IMR-90 (cell line): Measurements from ENCODE around the gene PRKCA. TPM values are rescaled to one million over a fixed set of nuclear protein-coding genes. Genes with fewer than 3 reads are reported as not detected.

Experiments used
- ATAC-seq: fragments of 200-7000 bp; cut with Tn5 transposase; 2 replicates; pipeline ENCODE4 v1.9.1; 2020; ENCODE audit warnings: low read depth, mild to moderate bottlenecking, moderate library complexity
- BruUV-seq: library from RNA; stranded (reverse); fragments of 400-500 nt; replicated peaks from 2 replicates; lab custom pipeline; 2021; lab: Mats Ljungman, UMichigan
- CTCF ChIA-PET: fragments of 300-600 bp; formaldehyde crosslinking; extraction: SDS; loops from one replicate; lab custom pipeline; 2021; ENCODE audit warnings: antibody characterized with exemption; lab: Yijun Ruan, JAX
- POLR2A ChIA-PET: fragments of 300-600 bp; sonication (Branson Sonifier 250); formaldehyde crosslinking; loops from one replicate; lab custom pipeline; 2022; ENCODE audit warnings: antibody characterized with exemption; ENCODE audit not compliant: unreplicated experiment; lab: Charles Lee
- DNase-seq: peaks from one replicate; pipeline ENCODE4 v3.0.0; 2013
- H2AFZ ChIP-seq: replicated peaks from 2 replicates; pipeline ENCODE3; 2013; ENCODE audit warnings: low read length, mild to moderate bottlenecking; ENCODE audit not compliant: poor library complexity
- H2AK5ac ChIP-seq: 2 replicates; pipeline ENCODE4 v1.6.1; 2013; ENCODE audit warnings: low read depth, low read length, inconsistent platforms
- H2AK9ac ChIP-seq: replicated peaks from 2 replicates; pipeline ENCODE3; 2013; ENCODE audit warnings: mild to moderate bottlenecking, low read depth, low read length, moderate library complexity; ENCODE audit not compliant: poor library complexity
- H2BK120ac ChIP-seq: 2 replicates; pipeline ENCODE4 v1.6.1; 2013; ENCODE audit warnings: low read depth, low read length, inconsistent platforms
- H2BK15ac ChIP-seq: 3 replicates; pipeline ENCODE4 v1.6.1; 2013; ENCODE audit warnings: low read depth, low read length, inconsistent platforms
- H2BK20ac ChIP-seq: 2 replicates; pipeline ENCODE4 v1.6.1; 2013; ENCODE audit warnings: low read depth, mild to moderate bottlenecking, inconsistent platforms, low read length, moderate library complexity
- H2BK5ac ChIP-seq: 2 replicates; pipeline ENCODE4 v1.6.1; 2013; ENCODE audit warnings: mild to moderate bottlenecking, low read depth, low read length, inconsistent platforms; ENCODE audit not compliant: poor library complexity, severe bottlenecking
- H3K14ac ChIP-seq: replicated peaks from 2 replicates; pipeline ENCODE4 v1.6.1; 2013; ENCODE audit warnings: low read depth, low read length, inconsistent platforms
- H3K18ac ChIP-seq: 2 replicates; pipeline ENCODE4 v1.6.1; 2013; ENCODE audit warnings: low read depth, low read length, control low read depth
- H3K23ac ChIP-seq: 2 replicates; pipeline ENCODE4 v1.6.1; 2013; ENCODE audit warnings: low read depth, low read length, inconsistent platforms
- H3K27ac ChIP-seq: 2 replicates; pipeline ENCODE4 v1.5.1; 2013; ENCODE audit warnings: mild to moderate bottlenecking, control low read depth, low read length; ENCODE audit not compliant: insufficient read depth
- H3K27me3 ChIP-seq: 2 replicates; pipeline ENCODE4 v1.6.1; 2013; ENCODE audit warnings: low read length; ENCODE audit not compliant: control insufficient read depth, insufficient read depth
- H3K36me3 ChIP-seq: 2 replicates; pipeline ENCODE4 v1.6.1; 2013; ENCODE audit warnings: low read length, mixed read lengths; ENCODE audit not compliant: control insufficient read depth, insufficient read depth
- H3K4ac ChIP-seq: 2 replicates; pipeline ENCODE4 v1.6.1; 2013; ENCODE audit warnings: low read depth, low read length, inconsistent platforms
- H3K4me1 ChIP-seq: 2 replicates; pipeline ENCODE4 v1.6.1; 2013; ENCODE audit warnings: low read length, mixed read lengths; ENCODE audit not compliant: control insufficient read depth, insufficient read depth
- H3K4me2 ChIP-seq: 2 replicates; pipeline ENCODE4 v1.6.1; 2013; ENCODE audit warnings: low read depth, mild to moderate bottlenecking, control low read depth, low read length, moderate library complexity
- H3K4me3 ChIP-seq: 2 replicates; pipeline ENCODE4 v1.5.1; 2013; ENCODE audit warnings: low read depth, mild to moderate bottlenecking, control low read depth, low read length, moderate library complexity; ENCODE audit not compliant: insufficient read depth
- H3K56ac ChIP-seq: 2 replicates; pipeline ENCODE4 v1.6.1; 2013; ENCODE audit warnings: low read length, inconsistent platforms; ENCODE audit not compliant: insufficient read depth; ENCODE audit errors: extremely low read depth
- H3K79me1 ChIP-seq, 2 experiments: 2 replicates each; pipeline ENCODE4 v1.6.1; 2013; ENCODE audit warnings: low read length in 2 of 2, inconsistent platforms in 1 of 2, low read depth in 1 of 2
- H3K9ac ChIP-seq: 2 replicates; pipeline ENCODE4 v1.6.1; 2013; ENCODE audit warnings: low read depth, low read length, control low read depth
- H3K9me1 ChIP-seq: 2 replicates; pipeline ENCODE4 v1.6.1; 2013; ENCODE audit warnings: low read length, inconsistent platforms; ENCODE audit not compliant: insufficient read depth
- H3K9me3 ChIP-seq: 2 replicates; pipeline ENCODE4 v1.6.1; 2013; ENCODE audit warnings: low read length; ENCODE audit not compliant: control insufficient read depth, insufficient read depth
- H4K20me1 ChIP-seq: 2 replicates; pipeline ENCODE4 v1.6.1; 2013; ENCODE audit warnings: low read length, inconsistent platforms; ENCODE audit not compliant: insufficient read depth
- H4K5ac ChIP-seq: 2 replicates; pipeline ENCODE4 v1.6.1; 2013; ENCODE audit warnings: mild to moderate bottlenecking, low read depth, low read length, control low read depth
- H4K8ac ChIP-seq, 2 experiments: 2 replicates each; pipeline ENCODE4 v1.6.1; 2013; ENCODE audit warnings: low read depth in 2 of 2, low read length in 2 of 2, control low read depth in 1 of 2, inconsistent platforms in 1 of 2
- H4K91ac ChIP-seq: 2 replicates; pipeline ENCODE4 v1.6.1; 2013; ENCODE audit warnings: low read depth, low read length, inconsistent platforms; ENCODE audit not compliant: insufficient read depth
- BHLHE40 ChIP-seq: fragments of 150-350 bp; IDR thresholded peaks from 2 replicates; pipeline ENCODE4 v1.6.1; 2016; ENCODE audit warnings: mild to moderate bottlenecking, low read depth, low read length
- CEBPB ChIP-seq: IDR thresholded peaks from 2 replicates; pipeline ENCODE4 v1.6.1; 2012; ENCODE audit warnings: low read depth, low read length, improper control_type of control experiment
- CHD1 ChIP-seq: IDR thresholded peaks from 2 replicates; pipeline ENCODE4 v1.6.1; 2012; ENCODE audit warnings: low read depth, low read length, improper control_type of control experiment
- POLR2A ChIP-seq: IDR thresholded peaks from 2 replicates; pipeline ENCODE4 v1.6.1; 2012; ENCODE audit warnings: mild to moderate bottlenecking, low read depth, low read length
- RAD21 ChIP-seq: IDR thresholded peaks from 2 replicates; pipeline ENCODE4 v1.6.1; 2012; ENCODE audit warnings: low read length, improper control_type of control experiment
- RCOR1 ChIP-seq: IDR thresholded peaks from 2 replicates; pipeline ENCODE4 v1.6.1; 2012; ENCODE audit warnings: mild to moderate bottlenecking, low read length, improper control_type of control experiment; ENCODE audit not compliant: insufficient replicate concordance
- WGBS, 2 experiments: methylation state at CpG; one replicate each; pipeline versions ENCODE4 v1.1.5 to v1.1.7; 2013; ENCODE audit warnings: missing lambda C conversion rate in 2 of 2; ENCODE audit not compliant: insufficient read length in 1 of 2; ENCODE audit errors: extremely low coverage in 2 of 2; 5-methylcytosine and 5-hydroxymethylcytosine counted together
- dilution Hi-C: fragments of 300-500 bp; cut with HindIII; formaldehyde crosslinking; loops from one replicate; pipeline ENCODE4 v1.14.3; 2018; ENCODE audit warnings: low sequenced_read_pairs; ENCODE audit not compliant: unreplicated experiment
- in situ Hi-C: fragments of 300-500 bp; cut with MboI; formaldehyde crosslinking; loops from 3 replicates; pipeline ENCODE4 v1.14.3; 2019; ENCODE audit warnings: low sequenced_read_pairs, inconsistent platforms, mixed read lengths
- intact Hi-C: fragments of 100-400 bp; cut with micrococcal nuclease; formaldehyde crosslinking; loops from 2 replicates; pipeline ENCODE4 v1.10.0; 2022
- polyA plus RNA-seq, 3 experiments: library from polyadenylated mRNA; depleted of rRNA; stranded (reverse); fragments of >200 nt; gene quantifications; 2 replicates each; pipeline ENCODE4 v1.2.3, GENCODE V29; 2012; ENCODE audit warnings: low replicate concordance in 1 of 3
- total RNA-seq: library from RNA; depleted of rRNA; stranded (reverse); fragments of >200 nt; gene quantifications from 2 replicates; pipeline ENCODE4 v1.2.3, GENCODE V29; 2012
- TF ChIP-seq, protein P1 (sequence below): fragments of 150-350 bp; IDR thresholded peaks from 2 replicates; pipeline ENCODE4 v1.6.1; 2017; ENCODE audit warnings: mild to moderate bottlenecking, antibody characterized with exemption, low read length, low read depth

PRKCA gene
- total and polyA plus RNA-seq, 2 of the 4 experiments (the other 2 are of a cell fraction), result 31.0 to 46.0 TPM

DNA sequence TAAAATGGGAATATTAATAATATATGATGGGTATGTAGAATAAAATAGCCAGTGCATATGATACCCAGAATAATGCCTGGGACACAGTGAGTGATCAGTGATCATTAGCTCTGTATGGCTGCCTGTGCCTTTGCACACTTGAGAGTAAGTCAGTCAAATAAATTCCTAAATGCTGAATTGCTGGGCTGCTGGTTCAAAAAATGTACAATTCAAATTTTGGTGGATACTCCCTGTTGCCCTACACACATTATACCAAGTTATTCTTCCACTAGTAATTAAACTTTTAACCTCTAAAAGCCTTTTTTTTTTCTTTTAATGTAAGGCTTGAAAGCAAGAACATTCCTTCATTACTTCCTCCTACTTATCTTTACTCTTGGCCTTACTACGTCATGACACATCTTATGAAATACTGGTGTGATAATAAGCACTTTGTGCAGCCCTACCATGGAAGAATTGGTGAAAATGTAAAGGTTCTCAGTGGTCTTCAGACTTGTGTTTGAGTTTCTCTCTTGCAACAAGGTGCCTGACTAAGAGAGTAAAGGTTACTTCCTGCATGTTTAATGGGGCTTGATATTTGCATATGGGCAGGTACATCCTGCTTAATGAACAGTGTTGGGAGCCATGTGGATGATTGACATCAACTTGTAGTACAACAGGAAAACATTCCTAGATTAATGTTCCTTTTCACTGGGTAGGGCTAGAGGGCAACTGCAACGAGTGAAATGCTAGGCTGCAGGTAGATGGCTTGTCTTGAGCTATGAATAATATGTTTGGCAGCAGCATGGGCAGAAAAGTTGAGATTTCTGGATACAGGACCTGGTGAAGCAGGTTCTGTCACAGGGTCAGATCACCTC lies 84.3 kb downstream of the PRKCA start:
- intact Hi-C loops, result no loop called here
- in situ Hi-C loops, result no loop called here
- BruUV-seq, result no TSS peak
- Histone ChIP-seq H3K9me1 (peaks cover 5% of the 10 kb centered on the region), H4K20me1 (peaks cover 39% of the 10 kb centered on the region), H2AK9ac (no peak overlapping the region), H3K9me3 (no peaks in the 10 kb centered on the region), H2AK5ac (no peak overlapping the region), H3K4me1 (peaks cover 11% of the 10 kb centered on the region), H3K23ac (no peak overlapping the region), H3K27ac (no peak overlapping the region), H3K4me3 (no peak overlapping the region), H3K79me1 (peaks cover 39 to 87% of the 10 kb centered on the region in 2 experiments), H3K18ac (no peak overlapping the region), H4K5ac (no peak overlapping the region), H3K9ac (no peak overlapping the region), H3K4ac (no peak overlapping the region), H2AFZ (no peak overlapping the region), H4K8ac (no peak overlapping the region), H2BK5ac (no peak overlapping the region), H3K14ac (0 out of 2 replicates have a peak overlapping the region, but pooled peaks have one; percentile 34), H2BK120ac (no peak overlapping the region), H3K56ac (no peak overlapping the region), H3K36me3 (peaks cover 15% of the 10 kb centered on the region), H2BK15ac (no peak overlapping the region), H3K27me3 (no peaks in the 10 kb centered on the region), H4K91ac (no peak overlapping the region), H2BK20ac (no peak overlapping the region), H3K4me2 (no peak overlapping the region)
- ChIA-PET CTCF (no interaction called here), POLR2A (no interaction called here)
- no CpG with 5 or more reads among the region's 2 CpGs for WGBS, 2 experiments
- ATAC-seq, result no peak
- dilution Hi-C loops, result no loop called here
- TF ChIP-seq, protein P1, sequence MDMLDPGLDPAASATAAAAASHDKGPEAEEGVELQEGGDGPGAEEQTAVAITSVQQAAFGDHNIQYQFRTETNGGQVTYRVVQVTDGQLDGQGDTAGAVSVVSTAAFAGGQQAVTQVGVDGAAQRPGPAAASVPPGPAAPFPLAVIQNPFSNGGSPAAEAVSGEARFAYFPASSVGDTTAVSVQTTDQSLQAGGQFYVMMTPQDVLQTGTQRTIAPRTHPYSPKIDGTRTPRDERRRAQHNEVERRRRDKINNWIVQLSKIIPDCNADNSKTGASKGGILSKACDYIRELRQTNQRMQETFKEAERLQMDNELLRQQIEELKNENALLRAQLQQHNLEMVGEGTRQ, result no peak
- no peak for TF ChIP-seq POLR2A
- no peak for TF ChIP-seq RCOR1
- TF ChIP-seq BHLHE40, result no peak
- no peak for TF ChIP-seq RAD21
- no peak for TF ChIP-seq CEBPB
- TF ChIP-seq CHD1, result no peak
- no peak for DNase-seq
